Breast epithelium (tissue), 3 donors: ENCODE results near the gene M1AP.

Experiments
- CTCF ChIP-seq, 3 donors: fragments of 450-650 bp; IDR thresholded peaks; one replicate each; pipeline ENCODE4 v1.5.1; 2016 to 2017; ENCODE audit warnings: antibody characterized with exemption in 3 of 3, mild to moderate bottlenecking in 3 of 3, moderate library complexity in 3 of 3
- POLR2A ChIP-seq: fragments of 450-650 bp; IDR thresholded peaks from one replicate; pipeline ENCODE4 v1.6.1; 2016; ENCODE audit warnings: antibody characterized with exemption, mild to moderate bottlenecking, moderate library complexity

- TF ChIP-seq CTCF (IDR thresholded peaks at IDR 0.05): no peak
- no peak for TF ChIP-seq POLR2A
Measured at GRCh38 chr2:74569686-74570085, 78.4 kb downstream of the M1AP start.
